ENCODE measurements around the gene TMEM87B.
"Not testable (repeated sequence)": the region's sequence is repeated elsewhere in the genome, so short reads cannot be mapped to it uniquely, and the experiment has no call there.

The TMEM87B gene

GRCh38 chr2:112074506-112074905, 19.4 kb downstream of the TMEM87B start:
- DNase-seq: no peak

GRCh38 chr2:112075490-112076260, 20.6 kb downstream of the TMEM87B start:
- no peak for DNase-seq

GRCh38 chr2:112077814-112078213, 22.7 kb downstream of the TMEM87B start:
- no peak for DNase-seq

GRCh38 chr2:112081262-112081661, 26.2 kb downstream of the TMEM87B start:
- DNase-seq: no peak

- DNase-seq: no peak
These were observed 29.8 kb downstream of the TMEM87B start for GRCh38 chr2:112084689-112085374.

GRCh38 chr2:112085375-112085730, 30.3 kb downstream of the TMEM87B start:
- no peak for DNase-seq

GRCh38 chr2:112085916-112086669, 31.0 kb downstream of the TMEM87B start:
- no peak for DNase-seq

- no peak for DNase-seq
These were observed 32.4 kb downstream of the TMEM87B start for GRCh38 chr2:112087346-112088020.

- no peak for DNase-seq
These were observed 34.3 kb downstream of the TMEM87B start for GRCh38 chr2:112089375-112089774.

GRCh38 chr2:112092286-112093041, 37.4 kb downstream of the TMEM87B start:
- no peak for DNase-seq

GRCh38 chr2:112093216-112093615, 38.1 kb downstream of the TMEM87B start:
- no peak for DNase-seq

GRCh38 chr2:112095681-112096080, 40.6 kb downstream of the TMEM87B start:
- no peak for DNase-seq

- no peak for DNase-seq
These were observed 41.0 kb downstream of the TMEM87B start for GRCh38 chr2:112096098-112096497.

GRCh38 chr2:112108178-112108832, 53.2 kb downstream of the TMEM87B start:
- DNase-seq: no peak

- DNase-seq: no peak
These were observed 54.2 kb downstream of the TMEM87B start for GRCh38 chr2:112109278-112109677.

- DNase-seq: no peak
These were observed 55.9 kb downstream of the TMEM87B start for GRCh38 chr2:112110966-112111365.

- DNase-seq: not testable (repeated sequence)
These were observed 58.3 kb downstream of the TMEM87B start for GRCh38 chr2:112113354-112113753.

- no peak for DNase-seq
These were observed 63.1 kb downstream of the TMEM87B start for GRCh38 chr2:112118148-112118547.

GRCh38 chr2:112121682-112122254, 66.7 kb downstream of the TMEM87B start:
- peak; percentile 62 for DNase-seq

- no peak for DNase-seq
These were observed 74.0 kb downstream of the TMEM87B start for GRCh38 chr2:112129060-112129459.

GRCh38 chr2:112133344-112133743, 78.3 kb downstream of the TMEM87B start:
- DNase-seq: no peak
